Measurements from ENCODE around the gene H1-8. TPM values are rescaled to one million over a fixed set of nuclear protein-coding genes. Genes with fewer than 3 reads are reported as not detected.

The H1-8 gene
- total and polyA plus RNA-seq, 7 donors: not detected

- WGBS, 2 donors: 73 to 80% methylated on average over 17 of the region's 17 CpGs
- no peak for TF ChIP-seq CTCF (IDR thresholded peaks at IDR 0.05)
- TF ChIP-seq POLR2A (IDR thresholded peaks at IDR 0.05): no peak
- no peak for TF ChIP-seq EP300 (IDR thresholded peaks at IDR 0.05)
- peak in 1 of 4 donors; percentile 8 for TF ChIP-seq POLR2AphosphoS5 (IDR thresholded peaks at IDR 0.05)
- Histone ChIP-seq H3K36me3 (peaks cover 0 to 26% (median 1%) of the 10 kb centered on the region in 4 donors), H3K27me3 (no peaks in the 10 kb centered on the region), H3K27ac (peak overlapping the region in 3 of 4 donors; percentile 12 to 39 (median 23)), H3K4me1 (peaks cover 0 to 29% (median 14%) of the 10 kb centered on the region in 4 donors), H3K9me3 (no peaks in the 10 kb centered on the region), H3K4me3 (no peak overlapping the region)
- DNase-seq: peak; percentile 79
- intact Hi-C loops (cut with DNase I): no loop called here
Observed at GRCh38 chr3:129586746-129587430, 43.9 kb downstream of the H1-8 start.

DNA sequence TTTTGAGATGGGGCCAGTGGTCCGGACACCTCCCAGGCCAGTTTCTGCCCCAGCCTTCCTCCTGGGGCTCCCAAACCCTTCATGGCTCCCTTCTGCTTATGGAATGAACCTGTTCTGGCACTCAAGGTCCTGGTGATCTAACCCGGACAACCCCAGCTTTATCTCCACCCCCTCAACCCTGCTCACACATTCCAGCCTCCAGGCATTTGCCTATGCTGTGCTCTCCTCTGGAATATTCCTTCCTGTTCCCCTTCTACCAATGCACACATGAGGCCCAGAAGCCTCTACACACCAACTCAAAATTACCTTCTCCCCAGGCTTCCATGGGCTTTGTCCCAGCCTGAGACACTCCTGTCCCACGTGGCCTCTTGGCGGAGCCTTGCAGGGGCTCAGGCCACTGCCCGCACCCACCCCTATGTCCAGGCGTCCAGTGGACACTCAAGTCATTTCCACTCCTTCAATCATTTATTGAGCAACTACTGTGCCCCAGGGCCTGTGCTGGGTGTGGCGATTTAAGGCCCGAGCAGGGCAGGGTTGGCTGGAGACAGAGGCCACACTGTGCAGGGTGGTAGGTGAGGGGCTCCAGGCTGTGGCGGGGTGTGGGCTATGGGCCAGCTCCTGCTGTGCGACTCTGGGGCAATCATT is 44.7 kb downstream of the H1-8 start:
- no peaks in the 10 kb centered on the region for H3K27me3 ChIP-seq
- 90 to 91% methylated on average over 10 of the region's 10 CpGs for WGBS, 2 donors
- H3K4me1 ChIP-seq: peaks cover 0 to 35% (median 18%) of the 10 kb centered on the region in 4 donors
- H3K27ac ChIP-seq: peak overlapping the region in 3 of 4 donors; percentile 12 to 39 (median 23)
- TF ChIP-seq EP300 (IDR thresholded peaks at IDR 0.05) (no peak), CTCF (IDR thresholded peaks at IDR 0.05) (no peak), POLR2AphosphoS5 (IDR thresholded peaks at IDR 0.05) (no peak), POLR2A (IDR thresholded peaks at IDR 0.05) (no peak)
- peaks cover 0 to 19% (median 0%) of the 10 kb centered on the region in 4 donors for H3K36me3 ChIP-seq
- H3K9me3 ChIP-seq: no peaks in the 10 kb centered on the region
- DNase-seq: no peak
- intact Hi-C loops (cut with DNase I): no loop called here
- H3K4me3 ChIP-seq: no peak overlapping the region

GRCh38 chr3:129590215-129590614 is 47.2 kb downstream of the H1-8 start:
- no peak overlapping the region for H3K27ac ChIP-seq
- peaks cover 0 to 14% (median 0%) of the 10 kb centered on the region in 4 donors for H3K36me3 ChIP-seq
- no peaks in the 10 kb centered on the region for H3K9me3 ChIP-seq
- H3K27me3 ChIP-seq: no peaks in the 10 kb centered on the region
- intact Hi-C loops (cut with DNase I): no loop called here
- H3K4me3 ChIP-seq: no peak overlapping the region
- peaks cover 0 to 59% (median 38%) of the 10 kb centered on the region in 4 donors for H3K4me1 ChIP-seq
- DNase-seq: no peak
- 74 to 76% methylated on average over 8 of the region's 8 CpGs for WGBS, 2 donors
- TF ChIP-seq POLR2AphosphoS5 (IDR thresholded peaks at IDR 0.05) (no peak), CTCF (IDR thresholded peaks at IDR 0.05) (no peak), POLR2A (IDR thresholded peaks at IDR 0.05) (no peak), EP300 (IDR thresholded peaks at IDR 0.05) (no peak)

DNA sequence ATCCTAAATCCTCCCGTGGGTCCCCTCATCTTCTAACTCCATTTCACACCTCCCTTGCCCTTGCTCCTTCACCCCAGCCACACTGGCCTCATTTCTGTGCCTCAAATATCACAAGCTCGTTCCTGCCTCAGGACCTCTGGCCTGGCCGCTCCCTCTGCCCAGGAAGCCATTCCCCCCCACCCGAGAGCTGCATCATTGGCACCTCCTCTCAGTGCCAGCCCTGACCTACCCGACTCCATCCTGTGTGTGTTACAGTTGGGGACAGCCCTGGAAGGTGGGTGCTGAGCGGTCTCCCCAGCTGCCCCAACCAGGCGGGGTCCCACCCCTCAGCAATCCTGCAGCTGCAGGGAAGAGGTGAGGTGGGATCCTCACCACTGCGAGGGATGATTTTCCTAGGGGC is 49.0 kb downstream of the H1-8 start:
- Histone ChIP-seq H3K27me3 (no peaks in the 10 kb centered on the region), H3K4me3 (no peak overlapping the region), H3K9me3 (no peaks in the 10 kb centered on the region), H3K27ac (peak overlapping the region; percentile 70 to 82 (median 78)), H3K4me1 (peaks cover 0 to 71% (median 53%) of the 10 kb centered on the region in 4 donors), H3K36me3 (no peaks in the 10 kb centered on the region)
- intact Hi-C loops (cut with DNase I): no loop called here
- 74 to 78% methylated on average over 8 of the region's 8 CpGs for WGBS, 2 donors
- TF ChIP-seq POLR2AphosphoS5 (IDR thresholded peaks at IDR 0.05): no peak
- no peak for TF ChIP-seq EP300 (IDR thresholded peaks at IDR 0.05)
- no peak for DNase-seq

DNA sequence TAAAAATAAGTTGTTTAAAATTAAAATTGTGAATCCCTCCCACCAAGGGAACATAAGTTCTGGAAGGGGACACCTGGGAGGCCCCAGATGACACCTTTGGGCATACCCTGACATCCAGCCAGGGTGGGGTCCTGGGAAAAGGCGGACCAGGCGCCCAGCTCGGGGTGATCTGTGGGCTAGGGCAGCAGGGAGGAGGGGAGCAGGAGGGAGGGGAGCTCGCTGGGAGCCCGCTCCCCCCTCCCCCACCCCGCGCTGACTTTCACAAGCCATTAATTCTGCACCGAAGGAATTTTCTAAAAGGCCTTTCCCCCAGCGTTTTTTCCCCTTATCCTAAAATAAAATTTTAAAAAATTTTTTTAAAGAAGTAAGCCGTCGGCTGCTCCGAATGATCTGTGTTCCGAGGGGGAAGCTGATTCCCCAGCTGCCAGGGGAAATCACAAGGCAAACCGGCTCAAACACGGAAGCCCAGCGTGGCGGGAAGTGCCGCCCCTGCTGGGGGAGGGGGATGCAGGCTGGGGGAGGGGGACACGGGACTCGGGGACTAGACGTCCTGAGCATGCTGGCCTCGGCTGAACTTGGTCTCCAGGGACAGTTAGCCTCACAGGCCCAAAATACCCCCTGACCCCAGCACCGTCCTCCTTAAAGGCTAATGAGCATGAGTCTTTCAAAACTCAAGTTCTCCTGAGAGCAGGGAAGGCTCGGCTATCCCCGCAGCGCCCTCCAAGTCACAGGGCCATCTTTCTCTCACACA is 49.6 kb downstream of the H1-8 start:
- H3K4me1 ChIP-seq: peaks cover 0 to 71% (median 56%) of the 10 kb centered on the region in 4 donors
- H3K27me3 ChIP-seq: no peaks in the 10 kb centered on the region
- H3K9me3 ChIP-seq: no peaks in the 10 kb centered on the region
- no peaks in the 10 kb centered on the region for H3K36me3 ChIP-seq
- 37 to 70% methylated on average over 26 of the region's 26 CpGs for whole genome bisulfite sequencing, 2 donors
- TF ChIP-seq CTCF (IDR thresholded peaks at IDR 0.05): no peak
- peak in 3 of 4 donors; percentile 37 to 56 (median 50) for TF ChIP-seq POLR2AphosphoS5 (IDR thresholded peaks at IDR 0.05)
- peak in 1 of 4 donors; percentile 26 for TF ChIP-seq EP300 (IDR thresholded peaks at IDR 0.05)
- no peak for TF ChIP-seq POLR2A (IDR thresholded peaks at IDR 0.05)
- peak overlapping the region; percentile 70 to 82 (median 78) for H3K27ac ChIP-seq
- H3K4me3 ChIP-seq: no peak overlapping the region
- intact Hi-C loops (cut with DNase I): no loop called here
- DNase-seq: peak; percentile 85
